SHP77 (cell line): Measurements from ENCODE around the gene UBE2J2.
A peak's percentile ranks its signal among the peaks of the same experiment; 100 is the strongest.
"Not testable (repeated sequence)": the region's sequence is repeated elsewhere in the genome, so short reads cannot be mapped to it uniquely, and the experiment has no call there.

ENCODE experiments used
- DNase-seq, 2 experiments: peaks; one replicate each; lab custom pipeline; 2025; lab: John Stamatoyannopoulos, UW

Gene UBE2J2

GRCh38 chr1:1273512-1274298, at the start of gene UBE2J2:
TSS of gene UBE2J2 (minus strand) at chr1:1273854. CDS start at chr1:1267992, 5,862 bp downstream.
- peak; percentile 65 to 86 for DNase-seq

GRCh38 chr1:1322952-1323351, 49.3 kb upstream of the UBE2J2 start:
- no peak for DNase-seq

GRCh38 chr1:1322418-1322817, 48.8 kb upstream of the UBE2J2 start:
- no peak for DNase-seq

GRCh38 chr1:1321477-1321876, 47.8 kb upstream of the UBE2J2 start:
- DNase-seq = no peak

- no peak for DNase-seq
Observed at GRCh38 chr1:1320666-1321448, 47.2 kb upstream of the UBE2J2 start.

GRCh38 chr1:1319646-1319941, 45.9 kb upstream of the UBE2J2 start:
- no peak for DNase-seq

- DNase-seq = no peak
Observed at GRCh38 chr1:1318777-1319645, 45.4 kb upstream of the UBE2J2 start.

- DNase-seq = peak; percentile 62 to 66
Observed at GRCh38 chr1:1318131-1318652, 44.5 kb upstream of the UBE2J2 start.

- DNase-seq = no peak
Observed at GRCh38 chr1:1317420-1317819, 43.8 kb upstream of the UBE2J2 start.

GRCh38 chr1:1316199-1316598, 42.5 kb upstream of the UBE2J2 start:
- not testable (repeated sequence) for DNase-seq

GRCh38 chr1:1315435-1315954, 41.8 kb upstream of the UBE2J2 start:
- DNase-seq = no peak

GRCh38 chr1:1314678-1315335, 41.2 kb upstream of the UBE2J2 start:
- no peak for DNase-seq

GRCh38 chr1:1314237-1314586, 40.6 kb upstream of the UBE2J2 start:
- DNase-seq = no peak

GRCh38 chr1:1313500-1314236, 40.0 kb upstream of the UBE2J2 start:
- no peak for DNase-seq

- DNase-seq = no peak
Observed at GRCh38 chr1:1312450-1313314, 39.0 kb upstream of the UBE2J2 start.

GRCh38 chr1:1311107-1312104, 37.8 kb upstream of the UBE2J2 start:
- peak; percentile 47 to 51 for DNase-seq

GRCh38 chr1:1310476-1311053, 36.9 kb upstream of the UBE2J2 start:
- no peak for DNase-seq

GRCh38 chr1:1310109-1310385, 36.4 kb upstream of the UBE2J2 start:
- DNase-seq = no peak
